ENCODE measurements around the gene RASGRP3.
"Not testable (repeated sequence)": the region's sequence is repeated elsewhere in the genome, so short reads cannot be mapped to it uniquely, and the experiment has no call there.

The RASGRP3 gene

GRCh38 chr2:33476131-33476792 is at the start of gene RASGRP3:
Gene RASGRP3 (plus strand): TSS chr2:33476649. CDS start chr2:33515137, 38,488 bp downstream.
- DNase-seq (ENCODE audit: low read depth, low spot score): peak; percentile 29

- no peak for DNase-seq (ENCODE audit: low read depth, low spot score)
Observed at GRCh38 chr2:33426666-33427231, 49.7 kb upstream of the RASGRP3 start.

- no peak for DNase-seq (ENCODE audit: low read depth, low spot score)
Observed at GRCh38 chr2:33430077-33430476, 46.4 kb upstream of the RASGRP3 start.

GRCh38 chr2:33430856-33431255 is 45.6 kb upstream of the RASGRP3 start:
- no peak for DNase-seq (ENCODE audit: low read depth, low spot score)

- no peak for DNase-seq (ENCODE audit: low read depth, low spot score)
Observed at GRCh38 chr2:33432871-33433270, 43.6 kb upstream of the RASGRP3 start.

- no peak for DNase-seq (ENCODE audit: low read depth, low spot score)
Observed at GRCh38 chr2:33433279-33434235, 42.9 kb upstream of the RASGRP3 start.

GRCh38 chr2:33435518-33435917 is 40.9 kb upstream of the RASGRP3 start:
- no peak for DNase-seq (ENCODE audit: low read depth, low spot score)

GRCh38 chr2:33436083-33436482 is 40.4 kb upstream of the RASGRP3 start:
- DNase-seq (ENCODE audit: low read depth, low spot score): no peak

- DNase-seq (ENCODE audit: low read depth, low spot score): no peak
Observed at GRCh38 chr2:33437297-33437696, 39.2 kb upstream of the RASGRP3 start.

GRCh38 chr2:33437815-33438214 is 38.6 kb upstream of the RASGRP3 start:
- DNase-seq (ENCODE audit: low read depth, low spot score): no peak

GRCh38 chr2:33441235-33441810 is 35.1 kb upstream of the RASGRP3 start:
- no peak for DNase-seq (ENCODE audit: low read depth, low spot score)

GRCh38 chr2:33442052-33442451 is 34.4 kb upstream of the RASGRP3 start:
- DNase-seq (ENCODE audit: low read depth, low spot score): not testable (repeated sequence)

- no peak for DNase-seq (ENCODE audit: low read depth, low spot score)
Observed at GRCh38 chr2:33442528-33443079, 33.8 kb upstream of the RASGRP3 start.

GRCh38 chr2:33443274-33443829 is 33.1 kb upstream of the RASGRP3 start:
- DNase-seq (ENCODE audit: low read depth, low spot score): no peak

GRCh38 chr2:33444967-33445366 is 31.5 kb upstream of the RASGRP3 start:
- DNase-seq (ENCODE audit: low read depth, low spot score): no peak

- no peak for DNase-seq (ENCODE audit: low read depth, low spot score)
Observed at GRCh38 chr2:33448220-33448899, 28.1 kb upstream of the RASGRP3 start.

GRCh38 chr2:33451214-33451613 is 25.2 kb upstream of the RASGRP3 start:
- DNase-seq (ENCODE audit: low read depth, low spot score): no peak

- no peak for DNase-seq (ENCODE audit: low read depth, low spot score)
Observed at GRCh38 chr2:33451825-33452224, 24.6 kb upstream of the RASGRP3 start.

- DNase-seq (ENCODE audit: low read depth, low spot score): no peak
Observed at GRCh38 chr2:33452545-33452944, 23.9 kb upstream of the RASGRP3 start.

- DNase-seq (ENCODE audit: low read depth, low spot score): no peak
Observed at GRCh38 chr2:33453905-33454479, 22.5 kb upstream of the RASGRP3 start.

All from activated naive CD8-positive, alpha-beta T cell treated with anti-CD3 and anti-CD28 coated beads, Interleukin-2, amount 50 U/mL, for 16 hours (primary cell).